Karpas-422 (cell line): Measurements from ENCODE around the gene CAPS2. TPM values are rescaled to one million over a fixed set of nuclear protein-coding genes. Genes with fewer than 3 reads are reported as not detected.

Experiments used
- DNase-seq: peaks from one replicate; pipeline ENCODE4 v3.0.0-alpha.2; 2015
- H2AFZ ChIP-seq: fragments of 200-600 bp; sonication (generic); 2 replicates; pipeline ENCODE4 v1.6.1; 2014; ENCODE audit warnings: antibody characterized with exemption, low read length, mixed read lengths
- H3K27ac ChIP-seq: fragments of 200-600 bp; sonication (generic); 2 replicates; pipeline ENCODE4 v1.5.1; 2014; ENCODE audit warnings: mild to moderate bottlenecking, low read length, moderate library complexity
- H3K27me3 ChIP-seq: fragments of 200-600 bp; sonication (generic); 2 replicates; pipeline ENCODE4 v1.6.1; 2014; ENCODE audit warnings: low read length, mixed read lengths
- H3K36me3 ChIP-seq: fragments of 200-600 bp; sonication (generic); 2 replicates; pipeline ENCODE4 v1.6.1; 2014; ENCODE audit warnings: low read length, mixed read lengths; ENCODE audit not compliant: insufficient read depth
- H3K4me1 ChIP-seq: fragments of 200-600 bp; sonication (generic); 2 replicates; pipeline ENCODE4 v1.6.1; 2014; ENCODE audit warnings: mild to moderate bottlenecking, low read length, mixed read lengths
- H3K4me2 ChIP-seq: fragments of 200-600 bp; sonication (generic); 2 replicates; pipeline ENCODE4 v1.6.1; 2014; ENCODE audit warnings: low read length, low read depth, mild to moderate bottlenecking; ENCODE audit not compliant: poor library complexity, severe bottlenecking
- H3K4me3 ChIP-seq: fragments of 200-600 bp; sonication (generic); 2 replicates; pipeline ENCODE4 v1.5.1; 2014; ENCODE audit warnings: mild to moderate bottlenecking, antibody characterized with exemption, low read length, mixed read lengths
- H3K79me2 ChIP-seq: fragments of 200-600 bp; sonication (generic); 2 replicates; pipeline ENCODE4 v1.6.1; 2014; ENCODE audit warnings: mild to moderate bottlenecking, low read length, mixed read lengths
- H3K9ac ChIP-seq: fragments of 200-600 bp; sonication (generic); 2 replicates; pipeline ENCODE4 v1.6.0; 2014; ENCODE audit warnings: low read length
- H3K9me2 ChIP-seq: fragments of 200-600 bp; sonication (generic), shearing (Covaris generic); replicated peaks from 2 replicates; pipeline ENCODE4 v1.6.0; 2014; ENCODE audit warnings: mild to moderate bottlenecking, low read length, moderate library complexity; ENCODE audit not compliant: insufficient read depth
- H3K9me3 ChIP-seq: fragments of 300-700, 200-600 bp; sonication (generic); 2 replicates; pipeline ENCODE4 v1.6.1; 2014; ENCODE audit warnings: low read length, mixed read lengths
- H4K20me1 ChIP-seq: fragments of 200-600 bp; sonication (generic); 2 replicates; pipeline ENCODE4 v1.6.1; 2014; ENCODE audit warnings: mild to moderate bottlenecking, antibody characterized with exemption, low read length, low read depth; ENCODE audit not compliant: insufficient read depth
- total RNA-seq: library from RNA; depleted of rRNA; stranded (reverse); fragments of >200 nt; shearing (Covaris generic); gene quantifications from 2 replicates; pipeline ENCODE4 v1.2.3, GENCODE V29; 2014; ENCODE audit warnings: low replicate concordance

The CAPS2 gene
- total RNA-seq, 1 experiment from 2014 or later, result 50.2 TPM

DNA sequence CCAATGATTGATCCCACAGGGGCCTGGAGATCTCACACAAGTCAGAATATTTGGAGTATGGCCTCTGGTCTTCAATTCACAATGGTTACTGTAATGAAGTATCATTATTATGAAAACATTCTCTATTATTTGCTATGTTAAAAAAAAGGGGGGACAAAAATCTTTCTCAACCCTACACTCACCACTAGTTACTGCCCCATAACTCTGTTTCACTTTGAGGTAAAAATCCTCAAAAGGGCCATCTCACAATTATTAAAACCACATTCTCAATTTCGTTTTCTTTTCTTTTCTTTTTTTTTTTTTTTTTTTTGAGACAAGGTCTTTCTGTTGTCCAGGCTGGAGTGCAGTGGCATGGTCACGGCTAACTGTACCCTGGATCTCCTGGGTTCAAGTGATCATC, 60.9 kb downstream of the CAPS2 start:
- no peak overlapping the region for H3K9ac ChIP-seq
- no peaks in the 10 kb centered on the region for H3K79me2 ChIP-seq
- no peaks in the 10 kb centered on the region for H3K27me3 ChIP-seq

GRCh38 chr12:75260316-75260715, 69.8 kb downstream of the CAPS2 start:
- Histone ChIP-seq H3K27me3 (no peaks in the 10 kb centered on the region), H3K27ac (no peak overlapping the region), H2AFZ (no peak overlapping the region), H3K79me2 (no peaks in the 10 kb centered on the region), H3K9me2 (no peaks in the 10 kb centered on the region), H3K9ac (no peak overlapping the region), H4K20me1 (no peaks in the 10 kb centered on the region), H3K4me3 (no peak overlapping the region), H3K4me2 (peak overlapping the region; percentile 33), H3K36me3 (no peaks in the 10 kb centered on the region), H3K9me3 (no peaks in the 10 kb centered on the region), H3K4me1 (peaks cover 19% of the 10 kb centered on the region)
- DNase-seq, result peak; percentile 54

More for the DNA sequence above, 60.9 kb downstream of the CAPS2 start:
- Histone ChIP-seq H3K36me3 (no peaks in the 10 kb centered on the region), H3K9me3 (no peaks in the 10 kb centered on the region), H3K9me2 (no peaks in the 10 kb centered on the region), H3K27ac (no peak overlapping the region), H3K4me3 (no peak overlapping the region), H3K4me1 (no peaks in the 10 kb centered on the region), H2AFZ (no peak overlapping the region), H3K4me2 (no peak overlapping the region), H4K20me1 (no peaks in the 10 kb centered on the region)
- no peak for DNase-seq

DNA sequence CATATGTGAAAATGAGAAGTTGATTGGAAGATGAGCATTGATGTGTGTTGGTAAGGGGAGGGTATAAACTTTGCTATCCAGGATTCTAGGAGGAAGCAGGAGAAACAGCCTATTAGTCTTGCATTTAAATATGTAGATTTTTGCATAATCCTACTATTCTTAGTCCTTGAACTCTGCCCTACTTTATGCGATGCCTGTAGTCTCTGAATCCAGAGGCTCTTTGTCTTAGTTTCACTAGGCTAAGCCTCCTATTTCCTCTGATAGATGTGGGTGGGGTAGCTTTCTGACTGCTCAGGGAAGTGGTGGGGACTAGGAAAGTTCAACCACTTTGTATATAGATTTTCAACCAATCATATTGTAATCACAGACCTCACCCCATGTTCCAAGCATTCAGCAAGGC, 71.0 kb downstream of the CAPS2 start:
- H2AFZ ChIP-seq, result no peak overlapping the region
- DNase-seq, result no peak
- no peaks in the 10 kb centered on the region for H3K9me3 ChIP-seq
- no peaks in the 10 kb centered on the region for H3K36me3 ChIP-seq
- no peaks in the 10 kb centered on the region for H3K79me2 ChIP-seq
- H3K27ac ChIP-seq, result no peak overlapping the region
- no peak overlapping the region for H3K4me2 ChIP-seq
- H4K20me1 ChIP-seq, result no peaks in the 10 kb centered on the region
- H3K27me3 ChIP-seq, result no peaks in the 10 kb centered on the region
- no peaks in the 10 kb centered on the region for H3K9me2 ChIP-seq
- no peak overlapping the region for H3K4me3 ChIP-seq
- no peak overlapping the region for H3K9ac ChIP-seq
- peaks cover 19% of the 10 kb centered on the region for H3K4me1 ChIP-seq

GRCh38 chr12:75257510-75257909, 72.6 kb downstream of the CAPS2 start:
- Histone ChIP-seq H3K4me2 (no peak overlapping the region), H3K36me3 (no peaks in the 10 kb centered on the region), H3K4me3 (0 out of 2 replicates have a peak overlapping the region, but pooled peaks have one; percentile 4)

DNA sequence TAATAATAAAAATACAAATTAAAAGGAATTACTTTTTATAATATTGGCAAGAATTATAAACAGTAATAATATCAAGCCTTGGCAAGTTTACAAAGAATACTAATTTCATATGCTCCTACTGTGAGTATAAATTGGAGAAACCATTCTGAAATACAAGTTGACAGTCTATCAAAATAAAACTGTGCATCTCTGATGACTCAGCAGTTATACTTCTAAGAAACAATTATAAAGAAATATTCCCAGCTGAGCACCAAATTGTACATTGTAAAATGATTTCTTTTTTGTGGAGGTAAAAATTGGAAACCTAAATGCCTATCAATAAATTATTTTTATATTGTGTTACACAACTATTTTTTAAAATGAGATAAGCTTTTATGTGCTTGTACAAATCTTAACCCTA, 85.0 kb downstream of the CAPS2 start:
- Histone ChIP-seq H3K9me2 (no peaks in the 10 kb centered on the region; the same call in 1 of the 2 replicates), H2AFZ (no peak overlapping the region), H3K27me3 (no peaks in the 10 kb centered on the region), H3K79me2 (no peaks in the 10 kb centered on the region), H3K27ac (no peak overlapping the region), H3K4me1 (no peaks in the 10 kb centered on the region), H3K9ac (no peak overlapping the region), H3K36me3 (no peaks in the 10 kb centered on the region), H3K4me2 (no peak overlapping the region), H3K9me3 (no peaks in the 10 kb centered on the region), H3K4me3 (no peak overlapping the region), H4K20me1 (no peaks in the 10 kb centered on the region)
- no peak for DNase-seq

More at GRCh38 chr12:75257510-75257909, 72.6 kb downstream of the CAPS2 start:
- Histone ChIP-seq H4K20me1 (no peaks in the 10 kb centered on the region), H3K79me2 (no peaks in the 10 kb centered on the region), H3K27ac (no peak overlapping the region), H3K9me3 (no peaks in the 10 kb centered on the region), H3K9ac (no peak overlapping the region), H2AFZ (no peak overlapping the region), H3K4me1 (peaks cover 19% of the 10 kb centered on the region), H3K9me2 (no peaks in the 10 kb centered on the region), H3K27me3 (no peaks in the 10 kb centered on the region)
- no peak for DNase-seq

- no peaks in the 10 kb centered on the region for H3K9me2 ChIP-seq
- H3K4me1 ChIP-seq, result no peaks in the 10 kb centered on the region
- H3K9ac ChIP-seq, result no peak overlapping the region
- H4K20me1 ChIP-seq, result no peaks in the 10 kb centered on the region
- no peak for DNase-seq
- no peaks in the 10 kb centered on the region for H3K79me2 ChIP-seq
- H3K4me3 ChIP-seq, result no peak overlapping the region
- no peak overlapping the region for H2AFZ ChIP-seq
- H3K9me3 ChIP-seq, result no peaks in the 10 kb centered on the region
- H3K36me3 ChIP-seq, result no peaks in the 10 kb centered on the region
- no peak overlapping the region for H3K4me2 ChIP-seq
- no peaks in the 10 kb centered on the region for H3K27me3 ChIP-seq
- no peak overlapping the region for H3K27ac ChIP-seq
These were observed 90.1 kb downstream of the CAPS2 start for GRCh38 chr12:75239987-75240386.

- H3K79me2 ChIP-seq, result no peaks in the 10 kb centered on the region
- H3K36me3 ChIP-seq, result no peaks in the 10 kb centered on the region
- no peaks in the 10 kb centered on the region for H4K20me1 ChIP-seq
- H3K27ac ChIP-seq, result no peak overlapping the region
- no peaks in the 10 kb centered on the region for H3K9me3 ChIP-seq
- DNase-seq, result no peak
- H3K27me3 ChIP-seq, result no peaks in the 10 kb centered on the region; the same call in 1 of the 2 replicates
- no peak overlapping the region for H2AFZ ChIP-seq
- H3K4me3 ChIP-seq, result no peak overlapping the region
- no peaks in the 10 kb centered on the region for H3K9me2 ChIP-seq
- no peak overlapping the region for H3K4me2 ChIP-seq
- H3K9ac ChIP-seq, result no peak overlapping the region
- no peaks in the 10 kb centered on the region for H3K4me1 ChIP-seq
These were observed 93.9 kb downstream of the CAPS2 start for GRCh38 chr12:75236206-75236605.

DNA sequence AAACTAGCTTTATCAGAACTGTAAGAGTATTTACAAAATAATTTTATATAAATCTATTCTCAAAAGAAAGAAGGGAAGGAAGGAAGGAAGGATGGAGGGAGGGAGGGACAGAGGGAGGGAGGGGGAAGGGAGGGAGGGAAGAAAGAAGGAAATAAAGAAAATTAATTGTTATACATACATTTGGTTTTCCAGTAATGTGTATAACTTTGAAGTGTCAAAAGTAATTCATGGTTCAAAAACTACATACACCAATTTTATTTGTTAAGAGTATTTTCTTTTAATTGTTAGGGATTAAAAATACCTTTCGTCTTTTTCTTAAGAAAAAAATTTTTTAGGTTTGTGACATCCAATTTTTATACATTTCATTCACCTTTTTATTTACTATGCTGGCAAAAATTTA, 103.0 kb downstream of the CAPS2 start:
- Histone ChIP-seq H2AFZ (no peak overlapping the region), H3K27me3 (no peaks in the 10 kb centered on the region), H3K9me2 (no peaks in the 10 kb centered on the region), H3K4me2 (no peak overlapping the region), H4K20me1 (no peaks in the 10 kb centered on the region), H3K27ac (no peak overlapping the region), H3K79me2 (no peaks in the 10 kb centered on the region), H3K9me3 (0 out of 2 replicates have a peak, but pooled peaks cover 3% of the 10 kb centered on the region), H3K4me1 (no peaks in the 10 kb centered on the region), H3K4me3 (no peak overlapping the region), H3K9ac (no peak overlapping the region), H3K36me3 (no peaks in the 10 kb centered on the region)
- DNase-seq, result no peak
